Adipocyte (in vitro differentiated cells): ENCODE results near the gene PI4K2B.
"Not testable (repeated sequence)": the region's sequence is repeated elsewhere in the genome, so short reads cannot be mapped to it uniquely, and the experiment has no call there.

Source experiments
- DNase-seq: peaks from one replicate; pipeline ENCODE4 v3.0.0-alpha.2; 2015; ENCODE audit warnings: low read depth
- H3K27me3 ChIP-seq: replicated peaks from 2 replicates; pipeline ENCODE4 v1.7.0; 2013; ENCODE audit warnings: mild to moderate bottlenecking, low read length, moderate library complexity; ENCODE audit not compliant: control insufficient read depth, insufficient read depth
- H3K36me3 ChIP-seq: 2 replicates; pipeline ENCODE4 v1.7.0; 2013; ENCODE audit warnings: low read length, mild to moderate bottlenecking, moderate library complexity; ENCODE audit not compliant: control insufficient read depth, insufficient read depth, severe bottlenecking
- H3K4me1 ChIP-seq: 2 replicates; pipeline ENCODE4 v1.7.0; 2013; ENCODE audit warnings: mild to moderate bottlenecking, low read length, moderate library complexity; ENCODE audit not compliant: control insufficient read depth, insufficient read depth
- H3K4me3 ChIP-seq: 2 replicates; pipeline ENCODE4 v1.7.0; 2013; ENCODE audit warnings: mild to moderate bottlenecking, low read length, moderate library complexity
- H3K9ac ChIP-seq: 2 replicates; pipeline ENCODE4 v1.7.0; 2013; ENCODE audit warnings: mild to moderate bottlenecking, low read length, moderate library complexity
- H3K9me3 ChIP-seq: 2 replicates; pipeline ENCODE4 v1.7.0; 2013; ENCODE audit warnings: mild to moderate bottlenecking, low read length, moderate library complexity; ENCODE audit not compliant: control insufficient read depth

Gene PI4K2B

GRCh38 chr4:25308306-25308705, 74.5 kb downstream of the PI4K2B start:
- Histone ChIP-seq H3K36me3 (no peaks in the 10 kb centered on the region), H3K4me1 (peaks cover 14% of the 10 kb centered on the region), H3K4me3 (no peak overlapping the region), H3K9me3 (no peaks in the 10 kb centered on the region), H3K9ac (no peak overlapping the region), H3K27me3 (no peaks in the 10 kb centered on the region)
- no peak for DNase-seq

- Histone ChIP-seq H3K4me1 (peaks cover 19% of the 10 kb centered on the region), H3K36me3 (no peaks in the 10 kb centered on the region), H3K27me3 (no peaks in the 10 kb centered on the region), H3K9ac (no peak overlapping the region), H3K4me3 (no peak overlapping the region), H3K9me3 (no peaks in the 10 kb centered on the region)
- no peak for DNase-seq
Observed at GRCh38 chr4:25308761-25309160, 74.9 kb downstream of the PI4K2B start.

- no peak overlapping the region for H3K9ac ChIP-seq
- H3K9me3 ChIP-seq: no peaks in the 10 kb centered on the region
- no peaks in the 10 kb centered on the region for H3K36me3 ChIP-seq
- no peak overlapping the region for H3K4me3 ChIP-seq
- H3K27me3 ChIP-seq: no peaks in the 10 kb centered on the region
- H3K4me1 ChIP-seq: peaks cover 19% of the 10 kb centered on the region
- DNase-seq: no peak
Observed at GRCh38 chr4:25310066-25310802, 76.4 kb downstream of the PI4K2B start.

DNA sequence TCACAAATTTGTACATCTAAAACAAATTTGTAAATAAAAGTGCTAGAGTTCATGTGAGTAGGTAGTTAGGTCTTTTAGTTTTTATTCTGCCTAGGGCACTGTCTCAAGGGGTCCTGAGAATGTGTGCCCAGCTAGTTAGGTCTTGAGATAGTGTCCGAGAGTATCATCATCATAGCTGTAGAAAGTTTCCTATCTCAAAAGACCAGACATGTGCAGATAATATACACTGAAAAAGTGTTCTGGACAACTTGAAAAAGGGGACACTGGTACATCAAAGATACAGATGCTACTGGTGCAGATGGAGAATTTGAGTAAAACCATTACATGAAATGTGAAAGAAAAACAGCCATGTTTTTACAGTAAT, 77.0 kb downstream of the PI4K2B start:
- no peak overlapping the region for H3K4me3 ChIP-seq
- no peak for DNase-seq

GRCh38 chr4:25312496-25313200, 78.8 kb downstream of the PI4K2B start, which contains the start of gene ZCCHC4:
TSS of gene ZCCHC4 (plus strand) at chr4:25312774. CDS start at chr4:25312810, 36 bp downstream.
- peak; percentile 97 for DNase-seq
- Histone ChIP-seq H3K4me3 (peak within 1 kb of the TSS; percentile 94), H3K9me3 (no peaks in the 10 kb centered on the region), H3K36me3 (peaks cover 7% of the 10 kb centered on the region), H3K4me1 (peaks cover 19% of the 10 kb centered on the region), H3K27me3 (no peaks in the 10 kb centered on the region), H3K9ac (peak within 1 kb of the TSS; percentile 89)

More for the DNA sequence above, 77.0 kb downstream of the PI4K2B start:
- Histone ChIP-seq H3K9me3 (no peaks in the 10 kb centered on the region), H3K9ac (no peak overlapping the region), H3K4me1 (peaks cover 19% of the 10 kb centered on the region), H3K27me3 (no peaks in the 10 kb centered on the region), H3K36me3 (peaks cover 1% of the 10 kb centered on the region)

- Histone ChIP-seq H3K9ac (peak overlapping the region; percentile 89), H3K4me3 (peak overlapping the region; percentile 94), H3K4me1 (peaks cover 17% of the 10 kb centered on the region), H3K36me3 (peaks cover 7% of the 10 kb centered on the region), H3K27me3 (no peaks in the 10 kb centered on the region), H3K9me3 (no peaks in the 10 kb centered on the region)
- DNase-seq: peak; percentile 45
Observed at GRCh38 chr4:25313201-25313895, 79.5 kb downstream of the PI4K2B start.

GRCh38 chr4:25320336-25320735, 86.5 kb downstream of the PI4K2B start:
- Histone ChIP-seq H3K36me3 (peaks cover 7% of the 10 kb centered on the region), H3K9me3 (no peaks in the 10 kb centered on the region), H3K27me3 (no peaks in the 10 kb centered on the region), H3K4me1 (peaks cover 21% of the 10 kb centered on the region), H3K4me3 (peak overlapping the region; percentile 66), H3K9ac (peak overlapping the region; percentile 73)
- peak; percentile 11 for DNase-seq

DNA sequence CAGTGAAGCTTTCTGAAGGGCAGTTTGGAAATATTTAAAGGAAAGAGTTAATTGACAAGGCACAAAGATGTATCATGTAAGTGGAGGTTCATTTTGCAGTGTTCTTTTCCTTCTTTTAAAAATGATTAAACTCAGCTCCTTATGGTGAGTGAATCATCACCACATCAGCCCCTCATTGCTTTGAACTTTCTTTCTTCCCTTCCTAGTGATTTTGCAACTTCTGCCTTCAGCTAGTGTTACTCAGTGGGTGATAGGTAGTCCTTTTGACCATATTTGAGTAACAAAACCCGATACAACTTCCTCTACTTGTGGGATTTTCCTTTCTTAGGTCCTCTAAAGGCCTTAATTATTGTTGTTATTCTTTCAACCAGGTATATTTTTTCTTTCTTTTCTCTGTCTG, 86.9 kb downstream of the PI4K2B start:
- Histone ChIP-seq H3K36me3 (peaks cover 6% of the 10 kb centered on the region), H3K27me3 (no peaks in the 10 kb centered on the region), H3K4me3 (peak overlapping the region; percentile 66), H3K9ac (peak overlapping the region; percentile 73), H3K9me3 (no peaks in the 10 kb centered on the region), H3K4me1 (peaks cover 21% of the 10 kb centered on the region)
- DNase-seq: peak; percentile 64

GRCh38 chr4:25321703-25322102, 87.9 kb downstream of the PI4K2B start:
- Histone ChIP-seq H3K9ac (no peak overlapping the region), H3K4me1 (peaks cover 21% of the 10 kb centered on the region), H3K36me3 (no peaks in the 10 kb centered on the region), H3K9me3 (no peaks in the 10 kb centered on the region), H3K27me3 (no peaks in the 10 kb centered on the region), H3K4me3 (no peak overlapping the region)
- no peak for DNase-seq

GRCh38 chr4:25328463-25328862, 94.6 kb downstream of the PI4K2B start:
- H3K9me3 ChIP-seq, H3K4me1 ChIP-seq, H3K36me3 ChIP-seq, H3K9ac ChIP-seq, DNase-seq, H3K27me3 ChIP-seq, H3K4me3 ChIP-seq: not testable (repeated sequence)
